ENCODE results near the gene ADRM1.

ADRM1 gene

GRCh38 chr20:62262064-62262463 is 40.7 kb upstream of the ADRM1 start:
- TF ChIP-seq CTCF (conservative IDR thresholded peaks at IDR 0.05; ENCODE audit: low read depth, low read length) = no peak
- no peak overlapping the region for H3K4me3 ChIP-seq (ENCODE audit: low read length)

GRCh38 chr20:62263396-62263795 is 39.4 kb upstream of the ADRM1 start:
- DNase-seq (ENCODE audit: low read depth) = no peak
- no peak overlapping the region for H3K4me3 ChIP-seq (ENCODE audit: low read length)
- TF ChIP-seq CTCF (conservative IDR thresholded peaks at IDR 0.05; ENCODE audit: low read depth, low read length) = no peak

More at GRCh38 chr20:62262064-62262463, 40.7 kb upstream of the ADRM1 start:
- no peak for DNase-seq (ENCODE audit: low read depth)

DNA sequence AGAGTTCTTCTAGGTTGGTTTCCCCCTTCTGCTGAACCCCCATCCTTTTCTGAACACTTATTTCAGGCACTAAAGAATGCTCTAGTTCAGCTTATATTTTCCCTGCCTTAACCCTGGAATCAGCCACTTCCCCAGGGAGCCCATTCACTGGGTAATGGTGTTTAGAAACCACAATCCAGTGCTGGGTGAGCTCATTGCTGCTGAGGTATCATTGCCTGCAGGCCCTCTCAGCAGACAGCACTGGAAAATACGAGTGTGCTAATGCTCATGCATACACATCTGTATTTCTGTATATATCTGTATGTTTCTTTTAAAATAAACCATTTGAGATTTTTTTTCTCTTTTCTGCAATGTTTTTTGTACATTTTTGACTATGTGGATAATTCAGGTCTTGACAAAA is 37.4 kb upstream of the ADRM1 start:
- no peak overlapping the region for H3K4me3 ChIP-seq (ENCODE audit: low read length)
- no peak for DNase-seq (ENCODE audit: low read depth)
- no peak for TF ChIP-seq CTCF (conservative IDR thresholded peaks at IDR 0.05; ENCODE audit: low read depth, low read length)

- no peak for DNase-seq (ENCODE audit: low read depth)
- H3K4me3 ChIP-seq (ENCODE audit: low read length) = no peak overlapping the region
- TF ChIP-seq CTCF (conservative IDR thresholded peaks at IDR 0.05; ENCODE audit: low read depth, low read length) = no peak
Measured at GRCh38 chr20:62266340-62266739, 36.5 kb upstream of the ADRM1 start.

DNA sequence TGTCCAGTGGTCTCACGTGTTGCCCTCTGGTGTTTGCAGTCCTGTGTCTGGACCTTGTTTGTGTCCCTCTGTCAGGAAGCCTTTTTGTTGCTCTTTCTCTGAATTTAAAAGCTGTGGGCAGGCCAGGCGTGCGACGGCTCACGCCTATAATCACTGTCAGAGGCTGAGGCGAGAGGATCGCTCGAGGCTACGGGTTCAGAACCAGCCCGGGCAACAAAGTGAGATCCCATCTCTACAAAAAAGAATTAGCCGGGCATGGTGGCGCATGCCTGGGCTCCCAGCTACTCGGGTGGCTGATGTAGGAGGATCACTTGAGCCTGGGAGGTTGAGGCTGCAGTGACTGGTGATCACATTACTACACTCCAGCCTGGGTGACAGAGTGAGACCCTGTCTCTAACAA is 35.9 kb upstream of the ADRM1 start:
- H3K4me3 ChIP-seq (ENCODE audit: low read length) = no peak overlapping the region
- DNase-seq (ENCODE audit: low read depth) = no peak
- TF ChIP-seq CTCF (conservative IDR thresholded peaks at IDR 0.05; ENCODE audit: low read depth, low read length) = no peak

DNA sequence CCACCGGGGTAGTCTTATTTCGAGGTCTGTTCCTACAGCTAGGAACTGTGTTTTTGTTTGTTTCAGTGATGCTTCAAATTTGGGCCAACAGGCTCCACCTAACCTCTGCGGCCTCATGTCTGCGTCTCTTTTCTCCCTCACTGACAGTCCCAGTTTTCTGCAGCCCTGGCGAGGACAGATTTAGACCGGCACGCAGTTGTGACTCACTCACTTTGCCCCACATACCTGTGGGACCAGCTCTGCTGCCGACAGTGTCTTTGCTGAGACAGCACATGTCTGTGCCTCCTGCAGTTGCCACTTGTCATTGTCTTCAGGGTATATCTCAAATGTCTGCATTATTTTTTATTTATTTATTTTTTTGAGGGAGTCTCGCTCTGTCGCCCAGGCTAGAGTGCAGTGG is 35.3 kb upstream of the ADRM1 start:
- TF ChIP-seq CTCF (conservative IDR thresholded peaks at IDR 0.05; ENCODE audit: low read depth, low read length) = no peak
- no peak for DNase-seq (ENCODE audit: low read depth)
- no peak overlapping the region for H3K4me3 ChIP-seq (ENCODE audit: low read length)

GRCh38 chr20:62268228-62268900 is 34.4 kb upstream of the ADRM1 start:
- H3K4me3 ChIP-seq (ENCODE audit: low read length) = no peak overlapping the region
- no peak for TF ChIP-seq CTCF (conservative IDR thresholded peaks at IDR 0.05; ENCODE audit: low read depth, low read length)
- no peak for DNase-seq (ENCODE audit: low read depth)
